H9 (cell line): ENCODE data around the gene SMO. TPM values are rescaled to one million over a fixed set of nuclear protein-coding genes. Genes with fewer than 3 reads are reported as not detected.

Experiments used
- DNase-seq: peaks from one replicate; pipeline ENCODE4 v3.0.0-alpha.2; 2017
- H2AFZ ChIP-seq: one replicate; pipeline ENCODE4 v1.6.1; 2013; ENCODE audit warnings: mild to moderate bottlenecking, low read length, control low read depth, moderate library complexity
- H2AK5ac ChIP-seq: 2 replicates; pipeline ENCODE4 v1.6.1; 2013; ENCODE audit warnings: low read length, control low read depth, mixed read lengths; ENCODE audit not compliant: insufficient read length
- H2BK120ac ChIP-seq: one replicate; pipeline ENCODE4 v1.6.1; 2013; ENCODE audit warnings: low read depth, mild to moderate bottlenecking, low read length, control low read depth, inconsistent platforms; ENCODE audit not compliant: poor library complexity, severe bottlenecking
- H2BK12ac ChIP-seq: 2 replicates; pipeline ENCODE4 v1.6.1; 2013; ENCODE audit warnings: low read length, control low read depth, mixed read lengths, low read depth; ENCODE audit not compliant: insufficient read length
- H2BK15ac ChIP-seq: 2 replicates; pipeline ENCODE4 v1.6.1; 2013; ENCODE audit warnings: low read depth, low read length, control low read depth
- H2BK20ac ChIP-seq: one replicate; pipeline ENCODE4 v1.6.1; 2013; ENCODE audit warnings: low read depth, mild to moderate bottlenecking, low read length, control low read depth, inconsistent platforms; ENCODE audit not compliant: poor library complexity, severe bottlenecking
- H2BK5ac ChIP-seq: 2 replicates; pipeline ENCODE4 v1.6.1; 2013; ENCODE audit warnings: low read length, control low read depth, mixed read lengths; ENCODE audit not compliant: insufficient read length
- H3K14ac ChIP-seq: 2 replicates; pipeline ENCODE4 v1.6.1; 2013; ENCODE audit warnings: low read length, control low read depth; ENCODE audit not compliant: insufficient read depth
- H3K18ac ChIP-seq: 2 replicates; pipeline ENCODE4 v1.6.1; 2013; ENCODE audit warnings: low read depth, mild to moderate bottlenecking, mixed read lengths, low read length, control low read depth; ENCODE audit not compliant: insufficient read length
- H3K23ac ChIP-seq: 2 replicates; pipeline ENCODE4 v1.6.1; 2013; ENCODE audit warnings: low read length, control low read depth, mixed read lengths, low read depth; ENCODE audit not compliant: insufficient read length
- H3K23me2 ChIP-seq: 2 replicates; pipeline ENCODE4 v1.6.1; 2013; ENCODE audit warnings: low read depth, mild to moderate bottlenecking, mixed read lengths, low read length, control low read depth; ENCODE audit not compliant: insufficient read length, poor library complexity, severe bottlenecking
- H3K27ac ChIP-seq: 2 replicates; pipeline ENCODE4 v1.5.1; 2013; ENCODE audit warnings: low read length, control low read depth, mixed read lengths, low read depth; ENCODE audit not compliant: insufficient read length
- H3K27me3 ChIP-seq: 2 replicates; pipeline ENCODE4 v1.6.1; 2013; ENCODE audit warnings: low read length, control low read depth, inconsistent platforms; ENCODE audit not compliant: insufficient read depth
- H3K4ac ChIP-seq: 2 replicates; pipeline ENCODE4 v1.6.1; 2013; ENCODE audit warnings: low read depth, mild to moderate bottlenecking, control low read depth, inconsistent platforms, low read length, moderate library complexity
- H3K4me1 ChIP-seq: 2 replicates; pipeline ENCODE4 v1.6.1; 2013; ENCODE audit warnings: low read length, control low read depth, inconsistent platforms; ENCODE audit not compliant: insufficient read depth
- H3K4me2 ChIP-seq: 2 replicates; pipeline ENCODE4 v1.6.1; 2013; ENCODE audit warnings: low read length, control low read depth, mixed read lengths; ENCODE audit not compliant: insufficient read length, insufficient read depth
- H3K56ac ChIP-seq: 2 replicates; pipeline ENCODE4 v1.6.1; 2013; ENCODE audit warnings: low read depth, mild to moderate bottlenecking, mixed read lengths, low read length, control low read depth; ENCODE audit not compliant: insufficient read length
- H3K79me1 ChIP-seq: 2 replicates; pipeline ENCODE4 v1.6.1; 2013; ENCODE audit warnings: low read depth, mild to moderate bottlenecking, moderate library complexity, low read length, control low read depth, inconsistent platforms; ENCODE audit not compliant: insufficient read depth, poor library complexity, severe bottlenecking
- H3K79me2 ChIP-seq: 2 replicates; pipeline ENCODE4 v1.6.1; 2013; ENCODE audit warnings: low read length, control low read depth, inconsistent platforms; ENCODE audit not compliant: insufficient read depth
- H3K9ac ChIP-seq: 2 replicates; pipeline ENCODE4 v1.6.1; 2013; ENCODE audit warnings: low read length, control low read depth, mixed read lengths; ENCODE audit not compliant: insufficient read length; ENCODE audit errors: extremely low read depth
- H3K9me3 ChIP-seq: one replicate; pipeline ENCODE4 v1.6.1; 2013; ENCODE audit warnings: low read depth, low read length, inconsistent platforms; ENCODE audit not compliant: control insufficient read depth
- H3T11ph ChIP-seq: one replicate; pipeline ENCODE4 v1.6.1; 2013; ENCODE audit warnings: mild to moderate bottlenecking, low read length, control low read depth, inconsistent platforms
- H4K20me1 ChIP-seq: one replicate; pipeline ENCODE4 v1.6.1; 2013; ENCODE audit not compliant: control insufficient read depth, insufficient read length, insufficient read depth
- H4K5ac ChIP-seq: 2 replicates; pipeline ENCODE4 v1.6.1; 2013; ENCODE audit warnings: low read depth, mild to moderate bottlenecking, mixed read lengths, low read length, control low read depth; ENCODE audit not compliant: insufficient read length
- H4K8ac ChIP-seq: replicated peaks from 2 replicates; pipeline ENCODE4 v1.6.1; 2013; ENCODE audit warnings: low read length, control low read depth, mixed read lengths, low read depth; ENCODE audit not compliant: insufficient read length
- H4K91ac ChIP-seq: 2 replicates; pipeline ENCODE4 v1.6.1; 2013; ENCODE audit warnings: low read depth, mild to moderate bottlenecking, moderate library complexity, mixed read lengths, low read length, control low read depth; ENCODE audit not compliant: insufficient read length
- H3K27ac Mint-ChIP-seq, 3 experiments: 2 replicates in 2 of 3; 3 replicates in 1 of 3; pipeline ENCODE4 v1.8.0; 2020 to 2021; ENCODE audit warnings: mixed read lengths in 3 of 3, mild to moderate bottlenecking in 1 of 3, moderate library complexity in 1 of 3
- H3K27me3 Mint-ChIP-seq: 2 replicates; pipeline ENCODE4 v1.8.0; 2021; ENCODE audit warnings: low read depth, mild to moderate bottlenecking, moderate library complexity, mixed read lengths
- H3K36me3 Mint-ChIP-seq, 3 experiments: 2 replicates in 2 of 3; 3 replicates in 1 of 3; pipeline ENCODE4 v1.8.0; 2020 to 2021; ENCODE audit warnings: low read depth in 3 of 3, mixed read lengths in 3 of 3; ENCODE audit not compliant: insufficient read depth in 1 of 3
- H3K4me1 Mint-ChIP-seq, 2 experiments: 2 replicates each; pipeline ENCODE4 v1.8.0; 2020; ENCODE audit warnings: mixed read lengths in 2 of 2
- H3K4me3 Mint-ChIP-seq, 2 experiments: 2 replicates in 1 of 2; 3 replicates in 1 of 2; pipeline ENCODE4 v1.8.0; 2020 to 2021; ENCODE audit warnings: mild to moderate bottlenecking in 2 of 2, mixed read lengths in 2 of 2, moderate library complexity in 1 of 2
- H3K9me3 Mint-ChIP-seq, 2 experiments: 2 replicates in 1 of 2; 3 replicates in 1 of 2; pipeline ENCODE4 v1.8.0; 2020; ENCODE audit warnings: mild to moderate bottlenecking in 2 of 2, mixed read lengths in 2 of 2, moderate library complexity in 1 of 2
- WGBS: extraction: QIAGEN DNeasy Blood & Tissue Kit; methylation state at CpG from one replicate; pipeline ENCODE4 v1.1.7; 2013; ENCODE audit warnings: missing lambda C conversion rate, low lambda C conversion rate, mixed read lengths; ENCODE audit not compliant: insufficient read length; ENCODE audit errors: extremely low coverage; 5-methylcytosine and 5-hydroxymethylcytosine counted together
- total RNA-seq: library from RNA; stranded (reverse); gene quantifications from 2 replicates; pipeline ENCODE4 v1.2.1, GENCODE V29; 2021
- TF ChIP-seq, protein P1 (sequence below): fragments of 200-600 bp; sonication (generic); conservative IDR thresholded peaks from 3 replicates; pipeline ENCODE4 v1.8.0; 2021; ENCODE audit warnings: antibody characterized with exemption, mild to moderate bottlenecking

SMO gene
- total RNA-seq, 1 experiment from 2014 or later, result 66.8 TPM

DNA sequence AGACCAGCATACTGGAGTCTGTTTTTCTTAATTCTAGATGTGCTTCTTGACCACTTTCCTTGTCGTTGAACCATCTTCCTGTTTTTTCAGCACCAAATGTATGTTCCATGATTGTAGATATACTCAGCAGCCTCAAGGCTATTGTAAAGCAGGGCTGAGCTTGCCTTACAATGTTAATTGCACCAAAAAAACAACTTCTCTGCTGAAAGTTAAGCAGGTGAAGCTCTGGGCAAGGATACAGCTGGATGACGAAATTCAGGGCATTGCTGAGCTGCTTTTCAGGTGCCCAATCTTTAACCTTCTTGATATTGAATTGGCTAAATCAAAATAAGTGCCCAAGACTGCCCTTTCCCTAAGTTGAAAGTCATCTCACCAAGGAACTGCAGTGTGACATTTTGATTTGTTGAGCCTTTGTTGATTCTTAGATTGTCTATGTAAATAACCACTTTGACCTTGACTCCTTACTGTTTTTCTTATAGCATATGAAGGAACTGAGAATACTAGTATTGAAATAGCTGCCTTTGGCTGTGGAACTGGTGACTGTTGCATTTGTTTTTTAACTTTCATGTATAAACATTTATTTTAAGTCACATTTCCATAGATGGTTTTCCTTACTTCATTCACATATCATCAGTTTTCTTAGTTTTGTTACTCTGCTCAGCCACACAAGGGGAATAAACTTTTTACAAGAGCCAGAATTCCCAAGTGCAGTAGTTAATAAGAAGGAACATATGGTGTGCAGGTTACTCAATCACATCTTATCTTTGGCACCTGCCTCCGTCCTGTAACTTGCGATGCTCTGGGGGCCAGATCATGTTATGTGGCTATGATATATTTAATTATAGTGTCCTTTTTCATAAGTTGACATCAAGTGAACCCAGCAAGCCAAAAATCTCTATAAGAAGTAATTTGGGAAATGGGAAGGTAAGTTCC, 39.5 kb downstream of the SMO start:
- no peak overlapping the region for H3K4ac ChIP-seq
- no peak overlapping the region for H3K27ac Mint-ChIP-seq
- H3K23ac ChIP-seq, result no peak overlapping the region
- no peak overlapping the region for H3K4me2 ChIP-seq
- H4K8ac ChIP-seq, result no peak overlapping the region
- no peak overlapping the region for H3K18ac ChIP-seq
- no peak overlapping the region for H2BK12ac ChIP-seq
- no peaks in the 10 kb centered on the region; the same call in 1 of the 2 replicates for H3K27me3 Mint-ChIP-seq
- H3K9me3 ChIP-seq, result no peaks in the 10 kb centered on the region
- H3K4me1 Mint-ChIP-seq, result peaks cover 23 to 25% of the 10 kb centered on the region in 2 experiments
- peaks cover 5% of the 10 kb centered on the region; the same call in 1 of the 2 replicates for H3K4me1 ChIP-seq
- no peak for DNase-seq
- peaks cover 0 to 2% of the 10 kb centered on the region in 2 experiments; a peak in 1 of 5 replicates for H3K9me3 Mint-ChIP-seq
- no CpG with 5 or more reads among the region's 4 CpGs for WGBS
- H2AK5ac ChIP-seq, result no peak overlapping the region
- H3K14ac ChIP-seq, result no peak overlapping the region
- H2BK5ac ChIP-seq, result no peak overlapping the region
- TF ChIP-seq, protein P1, sequence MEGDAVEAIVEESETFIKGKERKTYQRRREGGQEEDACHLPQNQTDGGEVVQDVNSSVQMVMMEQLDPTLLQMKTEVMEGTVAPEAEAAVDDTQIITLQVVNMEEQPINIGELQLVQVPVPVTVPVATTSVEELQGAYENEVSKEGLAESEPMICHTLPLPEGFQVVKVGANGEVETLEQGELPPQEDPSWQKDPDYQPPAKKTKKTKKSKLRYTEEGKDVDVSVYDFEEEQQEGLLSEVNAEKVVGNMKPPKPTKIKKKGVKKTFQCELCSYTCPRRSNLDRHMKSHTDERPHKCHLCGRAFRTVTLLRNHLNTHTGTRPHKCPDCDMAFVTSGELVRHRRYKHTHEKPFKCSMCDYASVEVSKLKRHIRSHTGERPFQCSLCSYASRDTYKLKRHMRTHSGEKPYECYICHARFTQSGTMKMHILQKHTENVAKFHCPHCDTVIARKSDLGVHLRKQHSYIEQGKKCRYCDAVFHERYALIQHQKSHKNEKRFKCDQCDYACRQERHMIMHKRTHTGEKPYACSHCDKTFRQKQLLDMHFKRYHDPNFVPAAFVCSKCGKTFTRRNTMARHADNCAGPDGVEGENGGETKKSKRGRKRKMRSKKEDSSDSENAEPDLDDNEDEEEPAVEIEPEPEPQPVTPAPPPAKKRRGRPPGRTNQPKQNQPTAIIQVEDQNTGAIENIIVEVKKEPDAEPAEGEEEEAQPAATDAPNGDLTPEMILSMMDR, result no peak
- H3K27ac ChIP-seq, result no peak overlapping the region
- no peak overlapping the region for H4K5ac ChIP-seq
- no peaks in the 10 kb centered on the region for H3K27me3 ChIP-seq
- H3K56ac ChIP-seq, result no peak overlapping the region
- no peak overlapping the region for H3K9ac ChIP-seq
- no peak overlapping the region for H2AFZ ChIP-seq
- H3K23me2 ChIP-seq, result peaks cover 2% of the 10 kb centered on the region
- no peaks in the 10 kb centered on the region for H3K79me1 ChIP-seq
- H4K91ac ChIP-seq, result no peak overlapping the region
- no peak overlapping the region for H2BK20ac ChIP-seq
- no peak overlapping the region for H2BK15ac ChIP-seq
- peaks cover 10% of the 10 kb centered on the region for H3K79me2 ChIP-seq
- no peak overlapping the region for H2BK120ac ChIP-seq
- H3K4me3 Mint-ChIP-seq, result no peak overlapping the region
- no peaks in the 10 kb centered on the region for H3K36me3 Mint-ChIP-seq
- no peaks in the 10 kb centered on the region for H4K20me1 ChIP-seq
- H3T11ph ChIP-seq, result no peak overlapping the region
